Stimulated activated CD8-positive, alpha-beta memory T cell treated with anti-CD3 and anti-CD28 coated beads, Interleukin-12 subunit alpha, Interleukin-12 subunit beta, amount 100 ng/mL, for 1 hour (primary cell): ENCODE measurements around the gene UNC93B1.

Experiments used
- DNase-seq: peaks from one replicate; pipeline ENCODE4 v3.0.0-alpha.2; 2020; ENCODE audit warnings: low read depth

Gene UNC93B1, protein sequence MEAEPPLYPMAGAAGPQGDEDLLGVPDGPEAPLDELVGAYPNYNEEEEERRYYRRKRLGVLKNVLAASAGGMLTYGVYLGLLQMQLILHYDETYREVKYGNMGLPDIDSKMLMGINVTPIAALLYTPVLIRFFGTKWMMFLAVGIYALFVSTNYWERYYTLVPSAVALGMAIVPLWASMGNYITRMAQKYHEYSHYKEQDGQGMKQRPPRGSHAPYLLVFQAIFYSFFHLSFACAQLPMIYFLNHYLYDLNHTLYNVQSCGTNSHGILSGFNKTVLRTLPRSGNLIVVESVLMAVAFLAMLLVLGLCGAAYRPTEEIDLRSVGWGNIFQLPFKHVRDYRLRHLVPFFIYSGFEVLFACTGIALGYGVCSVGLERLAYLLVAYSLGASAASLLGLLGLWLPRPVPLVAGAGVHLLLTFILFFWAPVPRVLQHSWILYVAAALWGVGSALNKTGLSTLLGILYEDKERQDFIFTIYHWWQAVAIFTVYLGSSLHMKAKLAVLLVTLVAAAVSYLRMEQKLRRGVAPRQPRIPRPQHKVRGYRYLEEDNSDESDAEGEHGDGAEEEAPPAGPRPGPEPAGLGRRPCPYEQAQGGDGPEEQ

DNA sequence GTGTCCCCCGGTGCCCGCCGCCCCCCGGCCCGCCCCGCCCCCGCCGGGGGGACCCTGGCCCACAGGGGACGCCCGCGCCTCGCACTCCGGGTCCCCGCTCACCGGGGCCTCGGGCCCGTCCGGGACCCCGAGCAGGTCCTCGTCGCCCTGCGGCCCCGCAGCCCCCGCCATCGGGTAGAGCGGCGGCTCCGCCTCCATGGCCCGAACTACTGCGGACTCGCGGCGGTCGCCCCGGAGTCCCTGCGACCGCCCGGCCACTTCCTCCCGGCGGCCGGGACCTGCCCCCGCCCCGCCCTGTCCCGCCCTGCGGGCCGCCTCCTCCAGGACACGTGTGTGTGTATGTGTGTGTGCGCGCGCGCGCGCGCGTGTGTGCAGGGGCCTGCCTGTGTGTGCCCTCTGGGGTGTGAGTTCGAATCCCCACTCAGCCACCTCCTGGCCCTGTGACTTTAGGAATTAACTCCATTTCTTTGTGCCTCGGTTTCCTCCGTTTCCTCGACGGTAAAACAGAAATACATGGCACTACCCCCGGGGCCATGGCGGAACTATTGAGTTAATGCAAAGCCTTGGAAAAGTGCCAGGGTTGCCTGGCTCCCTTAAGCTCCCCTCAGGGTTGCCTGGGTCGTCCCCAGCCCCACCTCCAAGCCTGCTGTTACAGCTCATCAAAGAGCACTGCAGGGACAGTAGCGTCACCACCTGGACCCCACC is at the start of gene UNC93B1:
Gene UNC93B1, minus strand, starts transcription at position 252 of the 705 bp plus-strand sequence. Its CDS starts 54 bp downstream, at position 198.
- peak; percentile 60 for DNase-seq

DNA sequence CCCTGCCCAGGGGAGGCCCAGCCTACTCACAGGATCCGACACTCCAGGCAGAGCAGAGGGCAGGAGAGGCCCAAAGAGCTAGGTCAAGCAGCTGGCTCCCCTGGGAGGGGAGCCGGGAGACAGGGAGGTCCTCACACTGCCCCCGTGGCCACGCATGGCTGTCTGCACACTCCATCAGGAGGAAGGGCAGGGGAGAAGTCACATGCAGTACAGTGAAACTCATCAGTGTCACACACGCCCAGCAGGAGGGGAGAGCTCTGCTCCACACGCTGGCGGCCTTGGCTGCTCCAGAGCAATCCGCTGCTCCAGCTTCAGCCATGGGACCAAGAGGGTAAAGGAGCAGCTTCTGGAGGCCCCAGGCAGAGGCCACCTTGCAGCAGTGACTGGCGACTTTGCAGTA is 49.2 kb upstream of the UNC93B1 start:
- no peak for DNase-seq

DNA sequence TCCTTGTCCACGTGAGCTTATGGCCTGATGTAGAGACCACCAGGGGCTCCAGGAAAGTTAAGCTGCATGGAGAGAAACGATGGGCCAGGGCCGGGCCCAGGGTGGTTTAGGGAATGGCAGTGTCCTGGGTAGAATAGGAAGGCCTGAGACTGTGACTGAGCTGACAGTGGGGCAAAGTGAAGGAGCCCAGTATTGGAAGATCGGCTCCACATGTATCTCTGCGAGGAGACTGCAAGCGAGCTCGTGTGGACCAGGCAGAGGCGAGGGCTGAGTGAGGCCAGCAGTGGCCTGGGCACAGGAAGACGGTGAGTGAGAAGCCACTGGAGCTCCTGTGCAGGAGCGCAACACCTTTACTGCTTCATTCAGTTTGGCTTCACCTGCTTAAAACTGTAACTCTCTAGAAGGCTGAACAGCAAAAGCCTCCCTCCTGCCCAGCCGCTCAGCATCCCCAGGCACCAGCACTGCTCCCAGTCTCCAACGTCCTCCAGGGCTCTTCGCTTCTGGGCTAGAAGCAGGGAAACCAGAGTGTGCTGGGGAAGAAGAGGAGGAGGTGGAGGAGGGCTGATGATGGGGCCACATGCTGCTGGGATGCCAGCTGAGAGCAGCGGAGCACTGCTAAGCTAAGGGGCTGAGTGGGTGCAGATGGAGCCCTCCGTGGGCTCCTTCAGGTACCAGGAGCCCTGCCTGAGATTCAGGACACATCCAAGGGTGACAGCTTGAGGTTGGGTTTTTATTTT is 48.4 kb upstream of the UNC93B1 start:
- no peak for DNase-seq

DNA sequence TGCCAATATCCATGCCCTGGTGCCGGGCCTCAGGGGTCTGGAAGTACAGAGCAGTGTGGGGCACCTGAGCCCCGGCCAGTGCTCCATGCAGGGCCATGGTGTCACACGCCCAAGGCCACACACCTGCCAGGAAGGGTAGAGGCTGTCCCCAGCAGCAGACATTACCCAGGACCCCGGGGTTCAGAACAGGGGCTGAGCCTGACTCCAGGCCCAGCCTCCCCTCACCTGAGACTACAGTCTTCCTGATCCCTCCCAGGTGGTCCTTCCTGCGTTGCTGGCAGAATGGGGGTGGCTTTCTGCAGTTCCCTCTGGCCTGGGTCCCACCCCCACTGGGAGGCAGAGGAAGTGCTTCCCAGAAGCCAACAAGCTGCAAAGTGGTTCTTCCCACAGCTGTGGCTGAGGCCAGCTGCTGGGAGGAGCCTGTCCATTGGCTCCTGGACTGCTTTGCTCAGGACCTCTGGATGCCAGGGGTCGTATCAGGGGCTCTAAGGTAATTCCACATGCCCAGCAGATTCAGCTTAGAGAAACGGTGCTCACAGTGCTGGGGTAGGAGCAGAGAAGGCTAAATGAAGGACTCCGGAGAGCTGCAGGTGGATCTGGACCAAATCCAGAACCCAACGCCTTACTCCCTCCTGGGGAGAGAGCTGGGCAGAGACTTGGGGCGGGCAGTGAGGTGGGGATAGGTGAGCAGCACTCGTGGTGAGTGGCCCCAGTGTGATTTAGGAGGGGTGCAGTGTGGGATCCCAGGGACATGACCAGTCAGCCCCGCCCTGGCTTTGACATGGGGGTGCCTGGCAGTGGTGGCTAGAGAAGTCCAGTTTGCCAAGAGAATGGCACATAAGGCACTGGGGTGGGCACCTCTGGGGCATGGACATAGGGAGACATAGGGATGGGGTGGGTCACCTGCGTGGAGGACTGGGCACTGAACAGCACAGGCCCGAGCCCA is 47.6 kb upstream of the UNC93B1 start:
- DNase-seq: no peak

DNA sequence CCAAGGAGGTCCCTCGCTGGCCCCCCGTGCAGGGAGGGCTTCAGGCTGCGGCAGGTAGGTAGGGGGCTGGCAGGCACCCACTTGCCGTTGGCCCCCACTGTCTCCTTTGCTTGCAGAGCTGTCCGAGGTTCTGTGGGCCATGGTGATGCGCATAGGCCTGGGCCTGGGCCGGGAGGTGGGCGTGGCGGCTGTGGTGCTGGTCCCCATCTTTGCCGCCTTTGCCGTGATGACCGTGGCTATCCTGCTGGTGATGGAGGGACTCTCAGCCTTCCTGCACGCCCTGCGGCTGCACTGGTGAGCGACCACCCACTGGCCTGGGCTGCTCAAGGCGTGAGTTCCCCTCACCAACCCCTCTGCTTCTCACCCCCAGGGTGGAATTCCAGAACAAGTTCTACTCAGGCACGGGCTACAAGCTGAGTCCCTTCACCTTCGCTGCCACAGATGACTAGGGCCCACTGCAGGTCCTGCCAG is 46.5 kb upstream of the UNC93B1 start:
- DNase-seq: no peak

DNA sequence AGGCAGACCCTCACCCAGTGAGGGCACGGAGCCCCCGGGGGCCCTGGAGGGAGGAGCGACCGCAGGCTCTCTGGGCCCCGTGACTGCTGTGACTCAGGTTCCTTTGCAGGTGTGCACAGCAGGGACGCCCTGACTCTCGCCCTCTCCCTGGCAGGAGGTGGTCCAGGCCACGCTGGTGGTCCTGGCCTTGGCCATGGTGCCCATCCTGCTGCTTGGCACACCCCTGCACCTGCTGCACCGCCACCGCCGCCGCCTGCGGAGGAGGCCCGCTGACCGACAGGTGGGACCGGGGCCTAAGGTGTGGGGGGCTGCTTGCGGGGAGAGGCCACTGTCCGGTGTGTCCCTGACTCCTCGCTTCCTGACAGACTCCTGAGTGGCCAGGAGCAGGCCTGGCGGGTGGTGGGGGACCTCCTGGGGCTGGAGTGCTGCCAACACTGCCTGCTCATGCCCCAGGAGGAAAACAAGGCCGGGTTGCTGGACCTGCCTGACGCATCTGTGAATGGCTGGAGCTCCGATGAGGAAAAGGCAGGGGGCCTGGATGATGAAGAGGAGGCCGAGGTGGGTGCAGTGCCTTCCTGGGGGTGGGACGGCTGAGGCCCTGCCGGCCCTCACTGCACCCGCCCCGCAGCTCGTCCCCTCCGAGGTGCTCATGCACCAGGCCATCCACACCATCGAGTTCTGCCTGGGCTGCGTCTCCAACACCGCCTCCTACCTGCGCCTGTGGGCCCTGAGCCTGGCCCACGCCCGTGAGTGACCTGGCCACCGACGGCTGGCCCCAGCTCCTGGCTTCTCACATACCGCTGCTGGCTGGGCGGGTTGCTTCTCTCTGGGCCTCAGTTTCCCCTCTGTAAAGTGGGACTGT is 45.8 kb upstream of the UNC93B1 start:
- DNase-seq: no peak

DNA sequence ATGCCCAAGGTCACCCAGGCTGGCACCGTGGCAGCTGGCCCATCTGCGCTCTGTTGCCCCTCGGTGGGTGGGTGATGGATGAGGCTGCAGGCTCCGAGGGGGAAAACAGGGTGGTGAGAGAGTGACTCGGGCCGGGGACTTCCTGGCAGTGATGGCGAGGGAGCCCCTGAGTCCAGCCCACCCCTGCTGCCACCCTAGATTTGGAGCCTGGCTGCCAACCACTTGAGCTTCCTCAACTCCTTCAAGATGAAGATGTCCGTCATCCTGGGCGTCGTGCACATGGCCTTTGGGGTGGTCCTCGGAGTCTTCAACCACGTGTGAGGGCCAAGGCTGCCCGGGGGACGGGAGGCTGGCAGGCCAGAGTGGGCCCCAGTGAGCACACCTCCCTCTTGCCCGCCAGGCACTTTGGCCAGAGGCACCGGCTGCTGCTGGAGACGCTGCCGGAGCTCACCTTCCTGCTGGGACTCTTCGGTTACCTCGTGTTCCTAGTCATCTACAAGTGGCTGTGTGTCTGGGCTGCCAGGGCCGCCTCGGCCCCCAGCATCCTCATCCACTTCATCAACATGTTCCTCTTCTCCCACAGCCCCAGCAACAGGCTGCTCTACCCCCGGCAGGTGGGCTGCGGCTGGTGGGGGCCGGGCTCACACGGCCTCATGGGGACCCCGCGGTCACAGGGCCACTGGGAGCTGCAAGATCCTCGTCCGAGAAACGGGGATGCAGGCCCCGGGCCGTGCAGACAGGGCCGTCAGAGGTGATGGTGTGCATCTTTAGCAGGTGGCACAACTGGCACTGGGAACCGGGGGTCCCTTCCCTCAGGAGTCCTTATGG is 45.0 kb upstream of the UNC93B1 start:
- DNase-seq: no peak

DNA sequence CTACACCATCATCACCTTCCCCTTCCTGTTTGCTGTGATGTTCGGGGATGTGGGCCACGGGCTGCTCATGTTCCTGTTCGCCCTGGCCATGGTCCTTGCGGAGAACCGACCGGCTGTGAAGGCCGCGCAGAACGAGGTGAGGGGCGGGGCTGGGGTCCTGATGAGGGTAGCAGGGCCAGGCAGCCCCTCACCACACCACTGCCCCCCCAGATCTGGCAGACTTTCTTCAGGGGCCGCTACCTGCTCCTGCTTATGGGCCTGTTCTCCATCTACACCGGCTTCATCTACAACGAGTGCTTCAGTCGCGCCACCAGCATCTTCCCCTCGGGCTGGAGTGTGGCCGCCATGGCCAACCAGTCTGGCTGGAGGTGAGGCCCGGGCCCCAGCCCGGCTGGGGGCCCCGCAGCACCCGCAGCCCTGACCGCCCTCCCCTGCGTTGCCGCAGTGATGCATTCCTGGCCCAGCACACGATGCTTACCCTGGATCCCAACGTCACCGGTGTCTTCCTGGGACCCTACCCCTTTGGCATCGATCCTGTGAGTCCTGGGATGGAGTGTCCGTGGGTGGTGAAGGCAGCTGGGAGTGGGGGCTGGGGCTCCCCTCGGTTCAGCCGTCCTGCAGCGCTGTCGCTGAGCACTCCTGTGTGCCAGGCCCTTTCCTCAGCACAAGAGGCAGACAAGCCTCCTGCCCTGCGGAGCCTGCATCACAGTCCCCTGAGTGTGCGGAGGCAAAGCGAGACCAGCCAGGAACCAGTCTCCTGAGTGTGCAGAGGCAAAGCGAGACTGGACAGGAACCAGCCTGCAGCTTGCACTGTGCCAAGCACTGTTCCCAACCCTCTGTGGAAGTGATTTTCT is 43.8 kb upstream of the UNC93B1 start:
- no peak for DNase-seq

DNA sequence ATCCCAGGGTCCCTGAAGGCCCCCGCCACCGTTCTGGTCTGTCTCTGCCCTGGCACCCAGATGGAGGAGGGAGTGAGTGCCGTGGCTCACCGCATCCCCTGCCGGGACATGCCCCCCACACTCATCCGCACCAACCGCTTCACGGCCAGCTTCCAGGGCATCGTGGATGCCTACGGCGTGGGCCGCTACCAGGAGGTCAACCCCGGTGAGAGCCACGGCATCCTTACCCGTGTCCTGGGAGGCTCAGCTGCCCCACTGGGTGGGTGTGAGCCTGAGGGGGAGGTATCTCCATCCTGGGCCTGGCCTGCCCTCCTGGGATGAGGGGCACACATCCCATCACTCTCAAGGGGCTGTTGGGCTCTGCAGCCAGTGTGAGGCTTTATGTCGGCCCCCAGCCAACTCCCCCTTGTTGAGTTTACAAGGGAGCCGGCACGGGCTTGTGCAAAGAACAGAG is 41.0 kb upstream of the UNC93B1 start:
- no peak for DNase-seq

DNA sequence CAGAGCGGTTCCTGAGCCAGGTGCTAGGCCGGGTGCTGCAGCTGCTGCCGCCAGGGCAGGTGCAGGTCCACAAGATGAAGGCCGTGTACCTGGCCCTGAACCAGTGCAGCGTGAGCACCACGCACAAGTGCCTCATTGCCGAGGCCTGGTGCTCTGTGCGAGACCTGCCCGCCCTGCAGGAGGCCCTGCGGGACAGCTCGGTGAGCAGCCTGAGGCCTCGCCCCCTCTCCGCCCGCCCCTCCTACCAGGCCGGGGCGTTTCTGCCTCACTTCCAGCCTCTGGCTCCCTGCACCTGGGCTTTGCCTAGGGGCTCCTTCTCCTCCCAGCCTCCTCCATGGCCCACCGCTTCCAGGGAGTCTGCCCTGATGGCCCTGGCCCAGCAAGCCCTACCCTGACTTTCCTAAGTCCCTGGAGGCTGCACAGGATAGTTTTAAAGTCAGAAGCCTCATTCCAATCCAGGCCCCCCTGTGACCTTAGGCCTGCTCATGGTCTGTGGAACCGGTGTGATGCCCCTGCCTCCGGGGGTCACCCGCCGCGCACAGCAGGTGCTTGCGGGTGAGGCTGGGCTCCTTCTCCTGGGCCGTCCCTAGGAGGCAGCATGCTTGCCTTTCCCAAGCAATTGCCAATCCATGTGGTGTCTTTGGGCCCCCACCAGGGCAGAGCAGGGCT is 40.4 kb upstream of the UNC93B1 start:
- DNase-seq: no peak

DNA sequence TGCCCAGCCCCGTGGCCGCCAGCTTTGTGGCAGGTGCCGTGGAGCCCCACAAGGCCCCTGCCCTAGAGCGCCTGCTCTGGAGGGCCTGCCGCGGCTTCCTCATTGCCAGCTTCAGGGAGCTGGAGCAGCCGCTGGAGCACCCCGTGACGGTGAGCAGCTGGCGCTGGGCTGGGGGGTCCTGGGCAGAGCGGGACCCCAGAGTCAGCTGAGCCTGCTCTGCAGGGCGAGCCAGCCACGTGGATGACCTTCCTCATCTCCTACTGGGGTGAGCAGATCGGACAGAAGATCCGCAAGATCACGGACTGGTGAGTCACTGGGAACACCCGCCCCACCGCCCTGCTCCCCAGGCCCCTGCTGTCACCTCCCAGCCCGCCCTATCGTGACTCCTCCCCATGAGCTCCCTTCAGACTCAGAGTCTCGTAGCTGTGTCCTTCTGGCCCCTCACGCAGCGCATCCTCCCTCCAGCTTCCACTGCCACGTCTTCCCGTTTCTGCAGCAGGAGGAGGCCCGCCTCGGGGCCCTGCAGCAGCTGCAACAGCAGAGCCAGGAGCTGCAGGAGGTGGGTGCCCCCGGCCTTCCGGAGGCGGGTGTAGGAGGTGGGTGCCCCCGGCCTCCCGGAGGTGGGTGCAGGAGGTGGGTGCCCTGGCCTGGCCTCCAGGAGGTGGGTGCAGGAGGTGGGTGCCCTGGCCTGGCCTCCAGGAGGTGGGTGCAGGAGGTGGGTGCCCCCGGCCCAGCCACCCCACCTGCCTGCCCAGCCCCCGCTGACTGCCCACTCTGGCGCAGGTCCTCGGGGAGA is 39.6 kb upstream of the UNC93B1 start:
- no peak for DNase-seq

DNA sequence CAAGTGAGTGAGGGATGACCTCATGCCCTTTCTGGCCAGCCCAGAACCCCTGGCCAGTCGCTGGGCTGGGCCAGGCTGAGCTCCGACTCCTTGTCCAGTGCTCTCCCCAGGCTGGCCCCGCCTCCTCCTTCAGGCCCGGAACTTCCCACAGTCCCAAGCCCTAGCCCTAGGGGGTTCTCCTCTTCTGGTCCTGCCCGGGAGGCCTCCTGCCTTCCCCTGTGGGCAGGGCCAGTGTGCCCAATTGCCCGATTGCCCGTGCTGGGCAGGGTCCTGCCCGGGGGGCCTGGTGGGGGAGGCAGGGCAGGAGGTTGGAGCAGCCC is 39.1 kb upstream of the UNC93B1 start:
- DNase-seq: no peak

DNA sequence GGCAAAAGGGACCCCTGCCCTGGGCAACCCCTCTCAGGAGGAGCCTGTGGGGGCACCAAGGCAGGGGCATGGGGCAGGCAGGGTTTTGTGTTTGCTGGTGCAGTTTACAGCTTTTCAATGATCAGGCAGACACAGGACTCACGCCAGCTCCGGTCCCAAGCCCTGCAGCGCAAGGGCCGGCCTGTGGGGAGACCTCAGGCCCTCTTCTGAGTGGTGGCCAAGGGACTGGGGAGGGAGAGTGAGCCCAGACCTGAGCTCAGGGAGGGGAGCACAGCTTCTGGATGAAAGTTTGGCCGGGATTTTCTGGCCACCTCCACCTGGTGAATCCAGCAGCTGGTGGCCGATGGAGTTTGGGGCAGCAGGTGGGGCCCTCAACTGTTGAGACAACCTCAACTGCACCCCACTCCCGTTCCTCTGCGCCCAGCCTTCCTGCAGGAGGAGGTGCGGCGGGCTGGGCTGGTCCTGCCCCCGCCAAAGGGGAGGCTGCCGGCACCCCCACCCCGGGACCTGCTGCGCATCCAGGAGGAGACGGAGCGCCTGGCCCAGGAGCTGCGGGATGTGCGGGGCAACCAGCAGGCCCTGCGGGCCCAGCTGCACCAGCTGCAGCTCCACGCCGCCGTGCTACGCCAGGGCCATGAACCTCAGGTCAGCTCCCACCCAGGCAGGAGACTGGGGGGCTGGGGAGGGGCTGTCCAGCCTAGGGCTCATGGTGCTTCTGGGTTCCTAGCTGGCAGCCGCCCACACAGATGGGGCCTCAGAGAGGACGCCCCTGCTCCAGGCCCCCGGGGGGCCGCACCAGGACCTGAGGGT is 38.5 kb upstream of the UNC93B1 start:
- DNase-seq: no peak

DNA sequence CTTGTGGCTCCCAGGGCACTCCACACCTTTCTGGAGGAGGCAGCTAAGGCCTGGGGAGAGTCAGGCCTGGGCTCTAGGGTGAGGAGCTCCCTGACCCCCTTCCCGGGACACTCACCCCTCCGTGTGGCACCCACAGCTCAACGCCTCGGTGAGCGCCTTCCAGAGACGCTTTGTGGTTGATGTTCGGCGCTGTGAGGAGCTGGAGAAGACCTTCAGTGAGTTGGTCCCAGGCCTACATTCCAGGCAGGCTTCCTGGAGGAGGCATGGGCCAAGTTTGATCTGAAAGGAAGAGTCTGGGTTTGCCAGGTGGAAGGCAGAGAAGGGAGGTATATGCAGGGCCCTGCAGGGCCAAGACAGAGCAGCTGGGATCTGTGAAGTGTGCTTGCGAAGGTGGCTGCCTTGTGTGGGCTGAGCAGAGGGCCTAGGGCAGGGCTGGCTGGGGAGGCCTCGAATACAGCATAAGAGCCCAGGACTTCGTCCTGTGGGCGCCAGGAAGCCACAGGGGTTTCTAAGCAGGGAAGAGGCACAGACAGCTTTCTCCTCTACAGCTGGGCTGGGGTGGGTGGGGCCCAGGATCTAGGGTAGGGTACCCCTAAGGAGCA is 37.8 kb upstream of the UNC93B1 start:
- no peak for DNase-seq

DNA sequence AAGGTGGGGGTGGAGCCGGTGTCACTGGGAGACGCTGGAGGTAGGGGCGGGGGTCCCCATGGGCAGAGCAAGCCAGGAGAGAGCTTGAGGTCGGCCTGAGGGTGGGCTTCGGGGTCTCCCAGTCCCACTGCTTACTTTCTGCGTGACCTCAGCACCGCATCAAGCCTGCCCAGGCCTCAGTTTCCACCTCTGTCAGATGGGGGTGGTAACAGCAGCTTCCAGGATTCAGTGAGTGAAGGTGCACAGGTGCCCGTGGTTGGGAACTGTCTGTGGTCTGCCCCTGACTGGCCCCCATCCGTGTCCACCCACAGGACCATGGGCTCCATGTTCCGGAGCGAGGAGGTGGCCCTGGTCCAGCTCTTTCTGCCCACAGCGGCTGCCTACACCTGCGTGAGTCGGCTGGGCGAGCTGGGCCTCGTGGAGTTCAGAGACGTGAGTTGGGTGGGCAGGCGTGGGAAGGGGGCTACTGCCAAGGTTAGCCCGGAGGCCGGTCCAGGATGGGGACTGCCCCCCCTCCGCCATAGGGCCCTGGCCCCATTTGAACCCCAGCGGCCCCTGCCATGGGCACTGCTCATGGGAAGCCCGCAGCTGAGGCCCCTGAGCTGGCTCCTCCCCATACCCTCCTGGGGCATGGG is 37.2 kb upstream of the UNC93B1 start:
- DNase-seq: no peak
